ENCODE measurements around the gene SPATC1L. TPM values are rescaled to one million over a fixed set of nuclear protein-coding genes. Genes with fewer than 3 reads are reported as not detected.
"Not testable (repeated sequence)": the region's sequence is repeated elsewhere in the genome, so short reads cannot be mapped to it uniquely, and the experiment has no call there.

The SPATC1L gene
- total and polyA plus RNA-seq, 7 donors: 1.9 to 6.0 (median 3.9) TPM

DNA sequence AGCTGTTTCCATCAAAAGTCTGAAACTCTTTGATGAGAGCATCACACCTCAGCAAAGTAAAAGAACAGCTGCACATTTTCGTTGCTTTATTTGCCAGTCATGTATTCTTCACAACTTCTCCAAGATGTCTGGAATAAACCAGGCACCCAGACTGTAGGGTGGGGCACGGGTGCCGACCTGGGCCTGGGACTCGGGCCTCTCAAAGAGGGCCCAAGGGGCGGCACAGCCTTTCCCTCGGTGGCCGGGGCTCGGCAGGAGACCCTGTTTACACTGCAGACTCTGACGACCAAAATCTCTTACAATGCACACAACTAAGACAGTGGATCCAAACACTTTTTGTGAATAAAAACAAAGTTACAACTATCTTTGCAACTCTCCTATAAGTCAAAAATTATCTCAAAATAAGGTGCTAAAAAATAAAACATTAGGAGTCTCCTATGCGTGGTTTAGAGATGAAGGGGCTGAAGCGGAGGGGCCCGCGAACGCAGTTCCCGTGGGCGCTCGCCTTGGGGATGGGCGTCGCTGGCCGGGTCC lies 43.6 kb upstream of the SPATC1L start:
- DNase-seq: no peak
- H3K27ac ChIP-seq: peak overlapping the region; percentile 89
- H3K9me3 ChIP-seq: no peaks in the 10 kb centered on the region
- TF ChIP-seq, protein P1, sequence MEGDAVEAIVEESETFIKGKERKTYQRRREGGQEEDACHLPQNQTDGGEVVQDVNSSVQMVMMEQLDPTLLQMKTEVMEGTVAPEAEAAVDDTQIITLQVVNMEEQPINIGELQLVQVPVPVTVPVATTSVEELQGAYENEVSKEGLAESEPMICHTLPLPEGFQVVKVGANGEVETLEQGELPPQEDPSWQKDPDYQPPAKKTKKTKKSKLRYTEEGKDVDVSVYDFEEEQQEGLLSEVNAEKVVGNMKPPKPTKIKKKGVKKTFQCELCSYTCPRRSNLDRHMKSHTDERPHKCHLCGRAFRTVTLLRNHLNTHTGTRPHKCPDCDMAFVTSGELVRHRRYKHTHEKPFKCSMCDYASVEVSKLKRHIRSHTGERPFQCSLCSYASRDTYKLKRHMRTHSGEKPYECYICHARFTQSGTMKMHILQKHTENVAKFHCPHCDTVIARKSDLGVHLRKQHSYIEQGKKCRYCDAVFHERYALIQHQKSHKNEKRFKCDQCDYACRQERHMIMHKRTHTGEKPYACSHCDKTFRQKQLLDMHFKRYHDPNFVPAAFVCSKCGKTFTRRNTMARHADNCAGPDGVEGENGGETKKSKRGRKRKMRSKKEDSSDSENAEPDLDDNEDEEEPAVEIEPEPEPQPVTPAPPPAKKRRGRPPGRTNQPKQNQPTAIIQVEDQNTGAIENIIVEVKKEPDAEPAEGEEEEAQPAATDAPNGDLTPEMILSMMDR (IDR thresholded peaks at IDR 0.05): no peak
- no peak for ATAC-seq
- no peaks in the 10 kb centered on the region for H3K27me3 ChIP-seq (ENCODE audit: insufficient read depth in 3 of 3, low read length in 2 of 3)
- intact Hi-C loops (cut with DNase I): loop anchor here in 1 of 2 donors (5.0 to 10.0 kb wide), 4 partner anchors 41 to 256 kb away; no protein-coding TSS in a partner anchor
- 2 to 4% (median 3%) methylated on average over 20 of the region's 20 CpGs for WGBS, 3 donors
- peak overlapping the region; percentile 99 for H3K4me3 ChIP-seq
- H3K36me3 ChIP-seq (ENCODE audit: insufficient read depth in 1 of 2, low read depth in 1 of 2): peaks cover 0 to 26% of the 10 kb centered on the region in 2 donors
- H3K4me1 ChIP-seq: peaks cover 26% of the 10 kb centered on the region

DNA sequence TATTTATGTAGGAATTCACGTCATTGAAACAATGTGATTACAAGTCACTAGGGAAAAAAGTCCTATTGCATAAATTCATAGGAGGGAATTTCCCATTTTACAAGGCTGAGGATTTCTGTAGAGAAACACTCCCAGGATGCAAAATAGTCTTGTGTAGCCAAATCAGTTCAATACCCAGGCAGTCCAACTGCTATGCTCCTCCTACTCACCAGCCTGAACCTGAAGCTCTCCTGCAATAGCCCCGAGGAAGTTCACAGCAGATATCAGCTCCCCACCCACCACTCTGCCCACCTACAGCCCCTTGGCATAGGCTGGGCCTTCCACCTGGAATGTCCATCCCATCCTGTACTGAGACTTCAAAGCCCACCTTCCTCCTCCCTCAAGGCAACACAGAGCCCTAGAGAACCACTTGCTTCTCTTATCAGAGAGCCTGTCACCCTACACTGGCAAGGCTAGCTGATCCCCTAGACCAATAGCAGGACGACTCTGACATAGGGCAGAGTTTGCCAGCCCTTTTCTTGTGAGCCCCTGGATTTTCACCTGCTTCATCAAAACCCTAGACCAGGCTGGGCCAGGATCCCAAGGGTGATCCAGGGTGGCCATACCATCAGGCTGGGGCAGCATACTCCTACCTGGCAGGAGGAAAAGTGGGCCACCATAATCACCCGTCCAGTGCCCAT lies 42.8 kb upstream of the SPATC1L start:
- peak overlapping the region; percentile 99 for H3K4me3 ChIP-seq
- TF ChIP-seq, protein P1 (IDR thresholded peaks at IDR 0.05): no peak
- no peaks in the 10 kb centered on the region for H3K9me3 ChIP-seq
- peaks cover 26% of the 10 kb centered on the region for H3K4me1 ChIP-seq
- H3K27ac ChIP-seq: peak overlapping the region; percentile 89
- no peak for DNase-seq
- H3K36me3 ChIP-seq (ENCODE audit: insufficient read depth in 1 of 2, low read depth in 1 of 2): peaks cover 0 to 18% of the 10 kb centered on the region in 2 donors
- ATAC-seq: no peak
- intact Hi-C loops (cut with DNase I): loop anchor here in 1 of 2 donors (5.0 to 10.0 kb wide), 4 partner anchors 40 to 255 kb away; no protein-coding TSS in a partner anchor
- no peaks in the 10 kb centered on the region for H3K27me3 ChIP-seq (ENCODE audit: insufficient read depth in 3 of 3, low read length in 2 of 3)
- WGBS, 3 donors: 48 to 64% (median 54%) methylated on average over 4 of the region's 4 CpGs

DNA sequence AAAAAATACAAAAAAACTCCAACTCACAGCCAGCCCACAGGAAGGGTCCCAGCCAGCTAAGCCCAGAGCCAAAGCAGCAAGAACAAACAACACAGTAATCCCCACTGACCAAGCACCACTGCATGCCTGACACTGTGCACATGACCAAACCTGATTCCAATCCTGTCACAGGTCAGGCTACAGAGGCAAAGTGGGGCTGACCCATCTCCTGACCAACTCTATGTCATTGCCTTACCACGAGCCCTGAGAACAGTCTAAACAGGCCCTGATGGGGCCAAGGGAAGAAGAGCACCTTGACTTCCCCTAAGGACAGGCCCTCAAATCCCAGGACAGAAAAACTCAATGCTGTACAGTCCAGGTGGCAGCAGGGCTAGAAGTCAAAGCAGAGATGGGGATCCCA lies 41.9 kb upstream of the SPATC1L start:
- Histone ChIP-seq H3K4me1 (peaks cover 30% of the 10 kb centered on the region), H3K27ac (peak overlapping the region; percentile 89), H3K4me3 (peak overlapping the region; percentile 99), H3K27me3 (ENCODE audit: insufficient read depth in 3 of 3, low read length in 2 of 3) (no peaks in the 10 kb centered on the region), H3K9me3 (no peaks in the 10 kb centered on the region), H3K36me3 (ENCODE audit: insufficient read depth in 1 of 2, low read depth in 1 of 2) (peaks cover 0 to 17% of the 10 kb centered on the region in 2 donors)
- WGBS, 3 donors: 60 to 65% (median 63%) methylated on average over 1 of the region's 1 CpG
- no peak for DNase-seq
- TF ChIP-seq, protein P1 (IDR thresholded peaks at IDR 0.05): no peak
- no peak for ATAC-seq
- intact Hi-C loops (cut with DNase I): loop anchor here in 1 of 2 donors (5.0 to 10.0 kb wide), 4 partner anchors 39 to 254 kb away; no protein-coding TSS in a partner anchor

DNA sequence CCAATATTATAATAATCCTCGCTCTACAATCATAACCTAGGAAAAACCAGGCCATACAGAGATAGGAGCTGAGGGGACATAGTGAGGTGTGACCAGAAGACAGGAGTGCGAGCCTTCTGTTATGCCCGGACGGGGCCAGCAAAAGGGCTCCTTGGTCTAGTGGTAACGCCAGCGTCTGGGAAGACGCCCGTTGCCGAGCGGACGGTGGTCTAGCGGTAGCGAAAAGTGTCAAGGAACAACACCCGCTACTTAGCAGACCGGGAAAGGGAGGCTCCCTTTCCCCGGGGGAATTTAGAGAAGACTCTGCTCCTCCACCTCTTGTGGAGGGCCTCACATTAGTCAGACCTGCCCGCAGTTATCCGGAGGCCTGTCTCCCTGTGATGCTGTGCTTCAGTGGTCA lies 39.4 kb upstream of the SPATC1L start:
- not testable (repeated sequence) for H3K4me3 ChIP-seq, H3K27ac ChIP-seq

DNA sequence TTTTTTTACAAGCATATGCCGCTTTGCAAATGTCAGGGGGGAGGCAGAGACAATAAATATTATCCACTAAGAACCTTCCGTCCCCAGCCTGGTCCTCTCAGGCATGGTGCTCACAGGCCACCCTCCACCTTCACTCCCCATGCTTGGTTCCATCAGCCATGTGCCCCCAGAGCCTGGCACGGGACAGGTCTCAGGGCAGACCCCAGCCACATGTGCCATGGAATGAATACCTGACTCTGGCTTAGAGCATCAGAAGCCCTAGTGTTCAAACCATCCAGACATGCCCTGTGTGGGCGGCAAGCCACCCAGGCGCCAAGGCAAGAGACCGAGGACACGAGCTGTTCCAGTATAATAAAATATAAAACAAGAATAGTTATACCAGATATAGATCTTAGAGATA lies 39.0 kb upstream of the SPATC1L start:
- peak overlapping the region; percentile 65 for H3K27ac ChIP-seq
- no peak for DNase-seq
- H3K9me3 ChIP-seq: no peaks in the 10 kb centered on the region
- H3K4me3 ChIP-seq: no peak overlapping the region
- peaks cover 30% of the 10 kb centered on the region for H3K4me1 ChIP-seq
- TF ChIP-seq, protein P1 (IDR thresholded peaks at IDR 0.05): no peak
- WGBS, 3 donors: 84 to 98% (median 87%) methylated on average over 7 of the region's 7 CpGs
- intact Hi-C loops (cut with DNase I): loop anchor here in 1 of 2 donors (10.0 kb wide), 1 partner anchor 172 kb away; no protein-coding TSS in a partner anchor
- no peak for ATAC-seq
- peaks cover 0 to 35% of the 10 kb centered on the region in 2 donors for H3K36me3 ChIP-seq (ENCODE audit: insufficient read depth in 1 of 2, low read depth in 1 of 2)
- no peaks in the 10 kb centered on the region for H3K27me3 ChIP-seq (ENCODE audit: insufficient read depth in 3 of 3, low read length in 2 of 3)

More for the DNA sequence above, 39.4 kb upstream of the SPATC1L start:
- peaks cover 30% of the 10 kb centered on the region for H3K4me1 ChIP-seq
- DNase-seq; H3K9me3 ChIP-seq; ATAC-seq; H3K27me3 ChIP-seq (ENCODE audit: insufficient read depth in 3 of 3, low read length in 2 of 3): not testable (repeated sequence)
- intact Hi-C loops (cut with DNase I): loop anchor here in 1 of 2 donors (10.0 kb wide), 1 partner anchor 171 kb away; no protein-coding TSS in a partner anchor
- WGBS, 3 donors: 93 to 97% (median 93%) methylated on average over 18 of the region's 18 CpGs
- peaks cover 0 to 35% of the 10 kb centered on the region in 2 donors for H3K36me3 ChIP-seq (ENCODE audit: insufficient read depth in 1 of 2, low read depth in 1 of 2)

Data from psoas muscle (tissue), 8 donors.